Tibial nerve (tissue), 3 donors: ENCODE data around the gene SLC25A52.

Experiments used
- POLR2A ChIP-seq, 2 donors: fragments of 450-650 bp; IDR thresholded peaks; one replicate each; pipeline ENCODE4 v1.6.1; 2017; ENCODE audit warnings: antibody characterized with exemption in 2 of 2, mild to moderate bottlenecking in 2 of 2, moderate library complexity in 2 of 2
- TF ChIP-seq, protein P1 (sequence below), 5 experiments: fragments of 200-600 bp in 3 of 5; fragments of 450-650 bp in 2 of 5; sonication (generic) in 3 of 5; IDR thresholded peaks; one replicate each; pipeline ENCODE4 v1.5.1; 2016 to 2019; ENCODE audit warnings: antibody characterized with exemption in 5 of 5, mild to moderate bottlenecking in 3 of 5, moderate library complexity in 2 of 5

DNA sequence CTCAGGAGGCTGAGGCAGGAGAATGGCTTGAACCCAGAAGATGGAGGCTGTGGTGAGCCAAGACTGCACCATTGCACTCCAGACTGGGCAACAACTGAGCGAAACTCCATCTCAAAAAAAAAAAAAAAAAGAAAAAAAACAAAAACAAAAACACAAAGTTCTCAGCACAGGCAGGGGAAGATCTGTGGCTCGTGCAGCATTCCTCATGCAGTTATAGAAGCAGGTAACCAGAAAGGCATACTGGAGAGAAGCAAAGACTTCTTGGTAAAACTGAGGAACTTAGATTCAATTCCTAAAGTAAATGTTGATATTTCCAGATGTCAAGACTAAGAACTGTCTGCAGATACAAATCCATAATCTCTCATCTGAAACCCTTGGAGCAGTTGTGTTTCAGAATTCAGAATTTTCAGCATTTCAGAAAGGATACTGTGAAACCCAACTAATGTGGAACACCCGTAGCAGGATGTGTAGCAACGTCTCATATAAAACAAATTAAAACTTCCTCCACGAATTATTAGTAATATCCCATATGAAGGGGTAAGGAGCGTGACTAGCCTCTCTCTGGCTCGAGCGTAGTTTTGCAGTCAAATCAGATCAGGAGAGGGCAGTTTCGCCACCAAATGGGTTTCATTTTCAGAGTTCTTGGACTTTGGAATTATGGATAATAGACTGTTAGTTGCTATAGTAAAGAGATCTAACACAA, 13.2 kb upstream of the SLC25A52 start:
- TF ChIP-seq POLR2A (IDR thresholded peaks at IDR 0.05), result no peak
- TF ChIP-seq, protein P1, sequence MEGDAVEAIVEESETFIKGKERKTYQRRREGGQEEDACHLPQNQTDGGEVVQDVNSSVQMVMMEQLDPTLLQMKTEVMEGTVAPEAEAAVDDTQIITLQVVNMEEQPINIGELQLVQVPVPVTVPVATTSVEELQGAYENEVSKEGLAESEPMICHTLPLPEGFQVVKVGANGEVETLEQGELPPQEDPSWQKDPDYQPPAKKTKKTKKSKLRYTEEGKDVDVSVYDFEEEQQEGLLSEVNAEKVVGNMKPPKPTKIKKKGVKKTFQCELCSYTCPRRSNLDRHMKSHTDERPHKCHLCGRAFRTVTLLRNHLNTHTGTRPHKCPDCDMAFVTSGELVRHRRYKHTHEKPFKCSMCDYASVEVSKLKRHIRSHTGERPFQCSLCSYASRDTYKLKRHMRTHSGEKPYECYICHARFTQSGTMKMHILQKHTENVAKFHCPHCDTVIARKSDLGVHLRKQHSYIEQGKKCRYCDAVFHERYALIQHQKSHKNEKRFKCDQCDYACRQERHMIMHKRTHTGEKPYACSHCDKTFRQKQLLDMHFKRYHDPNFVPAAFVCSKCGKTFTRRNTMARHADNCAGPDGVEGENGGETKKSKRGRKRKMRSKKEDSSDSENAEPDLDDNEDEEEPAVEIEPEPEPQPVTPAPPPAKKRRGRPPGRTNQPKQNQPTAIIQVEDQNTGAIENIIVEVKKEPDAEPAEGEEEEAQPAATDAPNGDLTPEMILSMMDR (IDR thresholded peaks at IDR 0.05), result no peak
